Measurements from ENCODE around the gene RBM20. TPM values are rescaled to one million over a fixed set of nuclear protein-coding genes. Genes with fewer than 3 reads are reported as not detected.

Gene RBM20
- total RNA-seq, 1 donor: 0.09 TPM

DNA sequence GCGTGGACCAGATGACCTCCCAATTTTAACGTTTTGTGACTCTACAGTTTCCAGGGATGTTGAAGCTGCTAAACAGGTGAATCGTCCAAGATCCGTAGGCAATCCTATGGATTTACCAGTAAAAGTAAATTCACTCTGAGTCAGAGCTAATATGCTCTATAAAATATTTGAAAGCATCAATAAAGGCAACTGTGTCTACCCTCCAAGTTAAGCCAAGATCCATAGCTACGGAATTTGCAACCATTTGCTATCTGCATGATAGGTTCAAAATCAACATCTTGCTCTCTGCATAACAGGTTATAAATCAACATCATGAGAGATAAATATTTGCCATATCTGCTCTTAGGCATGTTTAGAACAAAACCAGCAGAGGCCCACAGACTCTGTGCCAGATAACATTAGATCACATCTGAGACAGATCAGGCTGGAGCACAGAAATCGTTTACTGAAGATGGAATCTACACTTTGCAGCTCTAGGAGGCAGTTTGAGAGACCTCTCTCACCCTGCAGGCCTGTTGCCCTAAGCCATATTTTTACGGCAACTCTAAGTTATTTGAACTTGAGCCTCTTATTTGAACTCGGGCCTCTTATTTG, 146.9 kb downstream of the RBM20 start:
- H3K4me3 ChIP-seq (ENCODE audit: low read depth, low read length): no peak overlapping the region
- no peak for DNase-seq (ENCODE audit: low read depth)
- TF ChIP-seq, protein P1, sequence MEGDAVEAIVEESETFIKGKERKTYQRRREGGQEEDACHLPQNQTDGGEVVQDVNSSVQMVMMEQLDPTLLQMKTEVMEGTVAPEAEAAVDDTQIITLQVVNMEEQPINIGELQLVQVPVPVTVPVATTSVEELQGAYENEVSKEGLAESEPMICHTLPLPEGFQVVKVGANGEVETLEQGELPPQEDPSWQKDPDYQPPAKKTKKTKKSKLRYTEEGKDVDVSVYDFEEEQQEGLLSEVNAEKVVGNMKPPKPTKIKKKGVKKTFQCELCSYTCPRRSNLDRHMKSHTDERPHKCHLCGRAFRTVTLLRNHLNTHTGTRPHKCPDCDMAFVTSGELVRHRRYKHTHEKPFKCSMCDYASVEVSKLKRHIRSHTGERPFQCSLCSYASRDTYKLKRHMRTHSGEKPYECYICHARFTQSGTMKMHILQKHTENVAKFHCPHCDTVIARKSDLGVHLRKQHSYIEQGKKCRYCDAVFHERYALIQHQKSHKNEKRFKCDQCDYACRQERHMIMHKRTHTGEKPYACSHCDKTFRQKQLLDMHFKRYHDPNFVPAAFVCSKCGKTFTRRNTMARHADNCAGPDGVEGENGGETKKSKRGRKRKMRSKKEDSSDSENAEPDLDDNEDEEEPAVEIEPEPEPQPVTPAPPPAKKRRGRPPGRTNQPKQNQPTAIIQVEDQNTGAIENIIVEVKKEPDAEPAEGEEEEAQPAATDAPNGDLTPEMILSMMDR (IDR thresholded peaks at IDR 0.05; ENCODE audit: insufficient read depth, low read length): no peak

DNA sequence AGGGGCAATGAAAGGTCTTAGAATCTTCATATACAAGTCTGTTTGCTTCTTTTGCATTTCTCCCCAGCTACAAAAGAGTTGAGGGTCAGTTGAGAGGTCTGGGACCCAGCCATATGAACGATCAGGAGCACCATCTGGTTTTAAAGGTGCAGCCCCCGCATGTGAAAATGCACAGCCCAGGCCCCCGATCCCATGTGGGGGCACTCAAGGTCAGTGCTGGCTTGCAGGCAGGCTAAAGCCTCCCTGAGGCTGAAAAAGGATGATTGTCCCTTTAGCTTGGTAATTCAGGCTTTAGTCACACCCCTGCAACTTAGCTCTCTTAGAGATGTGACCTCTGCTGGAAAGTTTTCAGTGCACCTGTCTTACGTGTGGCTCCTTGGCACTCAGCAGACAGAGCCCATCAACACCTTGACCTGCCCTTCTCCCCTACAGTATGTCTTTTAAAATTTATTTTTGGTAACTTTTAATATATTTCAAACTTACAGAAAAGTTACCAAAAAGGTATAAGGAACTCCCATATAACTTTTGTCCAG, 147.5 kb downstream of the RBM20 start:
- H3K4me3 ChIP-seq (ENCODE audit: low read depth, low read length): no peak overlapping the region
- DNase-seq (ENCODE audit: low read depth): no peak
- TF ChIP-seq, protein P1 (IDR thresholded peaks at IDR 0.05; ENCODE audit: insufficient read depth, low read length): no peak

DNA sequence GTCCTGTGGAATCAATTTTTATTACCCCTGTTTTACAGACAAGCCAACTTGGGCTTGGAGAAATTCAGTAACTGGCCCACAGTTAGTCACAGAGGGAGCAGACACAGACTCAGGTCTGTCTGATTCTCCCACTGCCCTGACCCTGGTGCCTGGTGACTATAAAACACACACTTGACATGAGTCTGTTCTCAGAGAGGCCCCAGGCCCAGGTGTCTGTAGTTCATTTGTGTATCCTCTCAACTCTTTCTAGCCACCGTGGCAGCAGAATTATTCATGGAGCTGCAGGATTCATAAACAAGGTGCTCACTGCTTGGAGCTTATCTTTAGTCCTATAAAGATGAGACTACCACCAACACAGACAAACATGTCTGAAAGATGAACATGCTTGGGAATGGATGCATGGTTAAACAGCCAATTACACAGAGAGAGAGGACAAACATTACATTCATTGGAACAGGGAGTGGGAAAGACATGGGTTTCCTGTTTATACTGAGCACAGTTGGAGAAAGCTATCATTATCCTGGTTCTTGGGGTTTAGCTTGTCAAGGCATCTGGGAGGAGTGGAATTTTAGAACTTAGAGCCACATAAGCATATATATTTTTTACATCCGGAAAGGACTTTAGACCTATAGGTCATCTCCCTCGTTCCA, 148.5 kb downstream of the RBM20 start:
- TF ChIP-seq, protein P1 (IDR thresholded peaks at IDR 0.05; ENCODE audit: insufficient read depth, low read length): no peak

GRCh38 chr10:110793128-110793812, 149.1 kb downstream of the RBM20 start:
- TF ChIP-seq, protein P1 (IDR thresholded peaks at IDR 0.05; ENCODE audit: insufficient read depth, low read length): no peak
- no peak for DNase-seq (ENCODE audit: low read depth)
- H3K4me3 ChIP-seq (ENCODE audit: low read depth, low read length): no peak overlapping the region

More for the DNA sequence above, 148.5 kb downstream of the RBM20 start:
- DNase-seq (ENCODE audit: low read depth): no peak
- no peak overlapping the region for H3K4me3 ChIP-seq (ENCODE audit: low read depth, low read length)

GRCh38 chr10:110793886-110794285, 149.8 kb downstream of the RBM20 start:
- no peak for DNase-seq (ENCODE audit: low read depth)
- H3K4me3 ChIP-seq (ENCODE audit: low read depth, low read length): no peak overlapping the region
- TF ChIP-seq, protein P1 (IDR thresholded peaks at IDR 0.05; ENCODE audit: insufficient read depth, low read length): no peak

DNA sequence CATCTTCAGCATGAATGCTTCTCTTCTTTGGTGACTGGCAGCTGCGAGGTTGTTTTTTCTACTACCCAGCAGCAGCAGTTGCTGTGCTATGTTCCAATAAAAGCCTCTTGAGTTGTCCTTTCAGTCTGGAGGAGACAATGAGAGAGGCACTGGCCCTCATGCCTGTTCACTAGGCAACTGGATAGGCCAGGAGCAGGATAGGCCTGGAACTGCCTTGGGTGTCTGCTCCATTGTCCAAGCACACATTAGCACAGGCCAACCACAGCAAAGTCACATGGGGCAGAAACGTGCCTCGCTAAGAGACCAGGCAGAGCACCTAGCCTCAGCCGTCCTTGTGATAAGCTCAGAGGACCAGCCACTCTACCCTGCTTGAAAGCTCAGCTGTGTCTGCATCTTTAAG, 150.7 kb downstream of the RBM20 start:
- DNase-seq (ENCODE audit: low read depth): no peak
- TF ChIP-seq, protein P1 (IDR thresholded peaks at IDR 0.05; ENCODE audit: insufficient read depth, low read length): no peak
- no peak overlapping the region for H3K4me3 ChIP-seq (ENCODE audit: low read depth, low read length)
